Fibroblast of villous mesenchyme (primary cell): ENCODE results near the gene ANGPTL8. TPM values are rescaled to one million over a fixed set of nuclear protein-coding genes. Genes with fewer than 3 reads are reported as not detected.

Experiments
- DNase-seq: peaks from one replicate; pipeline ENCODE4 v3.0.0-alpha.2; 2010; ENCODE audit warnings: low read depth
- H3K4me3 ChIP-seq: 2 replicates; pipeline ENCODE4 v1.5.1; 2011; ENCODE audit warnings: low read depth, mild to moderate bottlenecking, low read length
- CTCF ChIP-seq: IDR thresholded peaks from 2 replicates; pipeline ENCODE4 v1.5.1; 2012; ENCODE audit warnings: low read depth, mild to moderate bottlenecking, low read length; ENCODE audit not compliant: insufficient read depth
- total RNA-seq: library from RNA; depleted of rRNA; stranded (reverse); fragments of >200 nt; gene quantifications from 2 replicates; pipeline ENCODE4 v1.2.3, GENCODE V29; 2012

ANGPTL8 gene
- total RNA-seq, 1 donor = not detected

- no peak for TF ChIP-seq CTCF
- DNase-seq = no peak
- H3K4me3 ChIP-seq = no peak overlapping the region
These were observed 40.5 kb upstream of the ANGPTL8 start for GRCh38 chr19:11198769-11199424.

- no peak for TF ChIP-seq CTCF
- no peak for DNase-seq
- H3K4me3 ChIP-seq = no peak overlapping the region
These were observed 39.9 kb upstream of the ANGPTL8 start for GRCh38 chr19:11199517-11199916.

- no peak for TF ChIP-seq CTCF
- no peak for DNase-seq
- no peak overlapping the region for H3K4me3 ChIP-seq
These were observed 39.3 kb upstream of the ANGPTL8 start for GRCh38 chr19:11200015-11200574.

GRCh38 chr19:11200931-11201330, 38.5 kb upstream of the ANGPTL8 start:
- no peak overlapping the region for H3K4me3 ChIP-seq
- DNase-seq = no peak
- TF ChIP-seq CTCF = no peak

GRCh38 chr19:11201791-11202190, 37.6 kb upstream of the ANGPTL8 start:
- TF ChIP-seq CTCF = no peak
- H3K4me3 ChIP-seq = no peak overlapping the region
- no peak for DNase-seq

GRCh38 chr19:11202488-11203193, 36.8 kb upstream of the ANGPTL8 start:
- no peak overlapping the region for H3K4me3 ChIP-seq
- no peak for DNase-seq
- no peak for TF ChIP-seq CTCF
